CD4-positive, alpha-beta T cell (primary cell): ENCODE results near the gene NCKAP5. TPM values are rescaled to one million over a fixed set of nuclear protein-coding genes. Genes with fewer than 3 reads are reported as not detected.

Experiments
- ATAC-seq: fragments of 200-7000 bp; cut with Tn5 transposase; one replicate; pipeline ENCODE4 v1.10.0; 2022; ENCODE audit warnings: mild to moderate bottlenecking; ENCODE audit not compliant: poor library complexity
- CTCF ChIA-PET: fragments of 350-600 bp; sonication (Branson Sonifier 250); formaldehyde crosslinking; loops from one replicate; lab custom pipeline; 2021; ENCODE audit warnings: antibody characterized with exemption, inconsistent platforms; lab: Charles Lee
- POLR2A ChIA-PET: fragments of 350-600 bp; sonication (Branson Sonifier 250); formaldehyde crosslinking; loops from one replicate; lab custom pipeline; 2021; ENCODE audit warnings: antibody characterized with exemption, inconsistent platforms; lab: Charles Lee
- DNase-seq, 14 experiments: peaks; one replicate each; pipeline ENCODE4 v3.0.0-alpha.2; 2013 to 2020; ENCODE audit warnings: mixed read lengths in 2 of 14
- H3K27ac ChIP-seq, 2 donors: one replicate each; pipeline versions ENCODE4 v1.5.1 to v1.7.0; 2013; ENCODE audit warnings: low read length in 2 of 2, low read depth in 1 of 2, mild to moderate bottlenecking in 1 of 2
- H3K27me3 ChIP-seq, 2 experiments: 1 replicate in 1 of 2; 2 replicates in 1 of 2; pipeline versions ENCODE4 v1.6.1 to v1.7.0; 2013; ENCODE audit warnings: low read length in 2 of 2, control low read depth in 1 of 2, mild to moderate bottlenecking in 1 of 2, moderate library complexity in 1 of 2; ENCODE audit not compliant: insufficient read depth in 2 of 2, control insufficient read depth in 1 of 2
- H3K36me3 ChIP-seq: one replicate; pipeline ENCODE4 v1.6.1; 2013; ENCODE audit warnings: low read length, control low read depth; ENCODE audit not compliant: insufficient read depth
- H3K4me1 ChIP-seq: one replicate; pipeline ENCODE4 v1.6.1; 2013; ENCODE audit warnings: low read length, control low read depth; ENCODE audit not compliant: insufficient read depth
- H3K4me3 ChIP-seq: one replicate; pipeline ENCODE4 v1.5.1; 2013; ENCODE audit warnings: mild to moderate bottlenecking, low read length, moderate library complexity
- H3K9me3 ChIP-seq, 2 experiments: 1 replicate in 1 of 2; 2 replicates in 1 of 2; pipeline versions ENCODE4 v1.6.1 to v1.7.0; 2013; ENCODE audit warnings: low read length in 2 of 2, mild to moderate bottlenecking in 2 of 2, control low read depth in 1 of 2, moderate library complexity in 1 of 2; ENCODE audit not compliant: control insufficient read depth in 1 of 2, insufficient read depth in 1 of 2
- H3K27ac Mint-ChIP-seq: one replicate; pipeline ENCODE4 v1.8.0; 2020; ENCODE audit warnings: mixed read lengths
- H3K27me3 Mint-ChIP-seq: one replicate; pipeline ENCODE4 v1.8.0; 2021; ENCODE audit warnings: mixed read lengths
- H3K36me3 Mint-ChIP-seq: one replicate; pipeline ENCODE4 v1.8.0; 2021; ENCODE audit warnings: low read depth, mixed read lengths
- H3K4me1 Mint-ChIP-seq: one replicate; pipeline ENCODE4 v1.8.0; 2021; ENCODE audit warnings: low read depth, mixed read lengths
- H3K4me3 Mint-ChIP-seq: one replicate; pipeline ENCODE4 v1.8.0; 2020; ENCODE audit warnings: mild to moderate bottlenecking, mixed read lengths
- H3K9me3 Mint-ChIP-seq: one replicate; pipeline ENCODE4 v1.8.0; 2020; ENCODE audit warnings: mixed read lengths
- intact Hi-C, 2 experiments: fragments of 100-400 bp; cut with DNase I in 1 of 2; cut with micrococcal nuclease in 1 of 2; formaldehyde crosslinking; loops; one replicate each; pipeline versions ENCODE4 v1.15.1 to v1.9.0; 2023 to 2025; cut with DNase I, micrococcal nuclease
- total RNA-seq, 174 experiments: library from RNA in 2 of 174; stranded (reverse) in 2 of 174; gene quantifications; one replicate each; pipeline ENCODE4 v1.2.3 and lab custom pipeline; 2021 to 2026
- TF ChIP-seq, protein P1 (sequence below): fragments of 200-600 bp; IDR thresholded peaks from one replicate; pipeline ENCODE4 v1.8.0; 2022; ENCODE audit warnings: antibody characterized with exemption, mild to moderate bottlenecking

NCKAP5 gene
- total RNA-seq, 2 experiments from 2014 or later = not detected

DNA sequence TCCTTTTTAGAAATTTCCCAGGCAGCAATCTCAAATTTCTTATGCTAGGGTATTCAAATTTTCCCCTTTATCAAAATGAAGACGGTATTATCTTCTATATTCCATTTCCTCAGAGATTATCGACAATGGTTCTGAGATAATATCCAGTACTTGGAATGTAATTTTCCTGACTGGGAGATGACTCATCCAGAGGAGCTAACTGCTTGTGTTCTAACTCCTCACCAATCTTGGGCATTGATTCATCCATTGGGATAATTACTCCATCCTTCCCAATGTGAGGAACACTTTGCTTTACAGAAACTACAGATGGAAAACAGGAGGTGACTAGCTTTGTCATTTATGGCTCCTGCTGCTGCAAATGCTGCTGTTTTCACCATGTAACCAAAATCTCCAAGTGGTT, 658.8 kb downstream of the NCKAP5 start:
- H3K4me1 ChIP-seq = no peaks in the 10 kb centered on the region
- H3K4me3 Mint-ChIP-seq = no peak overlapping the region
- H3K9me3 Mint-ChIP-seq = peaks cover 6% of the 10 kb centered on the region
- peaks cover 0 to 7% of the 10 kb centered on the region in 2 experiments for H3K9me3 ChIP-seq
- no peak overlapping the region for H3K27ac Mint-ChIP-seq
- POLR2A ChIA-PET = no interaction called here
- no peaks in the 10 kb centered on the region for H3K36me3 ChIP-seq
- H3K4me1 Mint-ChIP-seq = no peaks in the 10 kb centered on the region
- H3K4me3 ChIP-seq = no peak overlapping the region
- CTCF ChIA-PET = no interaction called here
- H3K27me3 Mint-ChIP-seq = no peaks in the 10 kb centered on the region
- H3K36me3 Mint-ChIP-seq = no peaks in the 10 kb centered on the region
- DNase-seq (no peak), ATAC-seq (no peak)
- no peaks in the 10 kb centered on the region for H3K27me3 ChIP-seq
- intact Hi-C loops = no loop called here
- H3K27ac ChIP-seq = no peak overlapping the region
- TF ChIP-seq, protein P1, sequence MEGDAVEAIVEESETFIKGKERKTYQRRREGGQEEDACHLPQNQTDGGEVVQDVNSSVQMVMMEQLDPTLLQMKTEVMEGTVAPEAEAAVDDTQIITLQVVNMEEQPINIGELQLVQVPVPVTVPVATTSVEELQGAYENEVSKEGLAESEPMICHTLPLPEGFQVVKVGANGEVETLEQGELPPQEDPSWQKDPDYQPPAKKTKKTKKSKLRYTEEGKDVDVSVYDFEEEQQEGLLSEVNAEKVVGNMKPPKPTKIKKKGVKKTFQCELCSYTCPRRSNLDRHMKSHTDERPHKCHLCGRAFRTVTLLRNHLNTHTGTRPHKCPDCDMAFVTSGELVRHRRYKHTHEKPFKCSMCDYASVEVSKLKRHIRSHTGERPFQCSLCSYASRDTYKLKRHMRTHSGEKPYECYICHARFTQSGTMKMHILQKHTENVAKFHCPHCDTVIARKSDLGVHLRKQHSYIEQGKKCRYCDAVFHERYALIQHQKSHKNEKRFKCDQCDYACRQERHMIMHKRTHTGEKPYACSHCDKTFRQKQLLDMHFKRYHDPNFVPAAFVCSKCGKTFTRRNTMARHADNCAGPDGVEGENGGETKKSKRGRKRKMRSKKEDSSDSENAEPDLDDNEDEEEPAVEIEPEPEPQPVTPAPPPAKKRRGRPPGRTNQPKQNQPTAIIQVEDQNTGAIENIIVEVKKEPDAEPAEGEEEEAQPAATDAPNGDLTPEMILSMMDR = no peak

DNA sequence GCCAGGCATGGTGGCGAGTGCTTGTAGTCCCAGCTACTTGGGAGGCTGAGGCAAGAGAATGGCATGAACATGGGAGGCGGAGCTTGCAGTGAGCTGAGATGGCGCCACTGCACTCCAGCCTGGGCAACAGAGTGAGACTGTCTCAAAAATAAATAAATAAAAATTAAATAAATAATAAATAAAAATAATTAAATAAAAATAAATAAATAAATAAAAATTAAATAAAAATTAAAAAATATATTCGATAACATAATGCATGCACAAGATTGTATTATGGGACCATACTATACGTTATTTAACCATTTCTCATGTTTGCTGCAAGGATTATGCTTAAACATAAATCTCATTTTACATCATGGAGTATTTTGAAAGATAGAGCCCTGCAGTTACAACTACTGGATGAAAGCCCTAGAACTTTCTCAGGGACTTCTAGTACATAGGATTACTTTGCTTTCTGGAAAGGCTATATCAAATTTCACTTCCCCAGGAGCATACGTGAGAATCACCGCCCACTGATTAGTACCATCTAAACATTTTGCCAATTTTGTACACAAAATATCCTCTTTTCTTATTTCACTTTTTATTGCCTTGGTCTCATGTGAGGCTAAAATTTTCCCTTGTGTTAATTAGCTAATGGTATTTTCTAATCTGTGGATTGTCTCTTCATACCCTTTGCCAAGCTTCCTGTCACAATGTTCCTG, 664.0 kb downstream of the NCKAP5 start:
- Histone ChIP-seq H3K4me3 (no peak overlapping the region), H3K27me3 (no peaks in the 10 kb centered on the region), H3K9me3 (peaks cover 0 to 4% of the 10 kb centered on the region in 2 experiments), H3K27ac (no peak overlapping the region), H3K4me1 (no peaks in the 10 kb centered on the region), H3K36me3 (no peaks in the 10 kb centered on the region)
- no peaks in the 10 kb centered on the region for H3K4me1 Mint-ChIP-seq
- no peak for ATAC-seq
- ChIA-PET POLR2A (no interaction called here), CTCF (no interaction called here)
- DNase-seq = no peak
- intact Hi-C loops = no loop called here
- peaks cover 4% of the 10 kb centered on the region for H3K9me3 Mint-ChIP-seq
- H3K36me3 Mint-ChIP-seq = no peaks in the 10 kb centered on the region
- TF ChIP-seq, protein P1 = no peak
- no peak overlapping the region for H3K4me3 Mint-ChIP-seq
- no peaks in the 10 kb centered on the region for H3K27me3 Mint-ChIP-seq
- H3K27ac Mint-ChIP-seq = no peak overlapping the region

DNA sequence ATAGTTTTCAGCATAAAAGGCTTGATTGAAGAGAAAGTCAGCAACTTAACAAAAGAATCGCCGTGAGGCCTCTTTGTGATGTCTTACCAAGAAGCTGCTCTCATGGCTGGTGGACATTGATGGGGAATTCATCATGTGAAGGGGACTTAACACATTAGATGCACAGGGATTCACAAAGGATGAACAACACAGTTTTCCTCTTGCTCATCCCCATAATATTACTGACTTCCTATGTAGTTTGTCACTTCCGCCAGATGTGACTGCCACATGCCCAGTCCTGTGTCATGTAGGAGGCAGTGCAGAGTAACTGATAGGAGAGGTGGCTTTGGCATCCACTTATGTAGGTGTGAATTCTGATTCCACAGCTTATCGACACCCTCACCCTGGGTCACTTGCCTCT, 665.6 kb downstream of the NCKAP5 start:
- ChIA-PET POLR2A (no interaction called here), CTCF (no interaction called here)
- Histone ChIP-seq H3K4me1 (no peaks in the 10 kb centered on the region), H3K36me3 (no peaks in the 10 kb centered on the region), H3K27me3 (no peaks in the 10 kb centered on the region), H3K27ac (no peak overlapping the region), H3K4me3 (no peak overlapping the region), H3K9me3 (peaks cover 0 to 4% of the 10 kb centered on the region in 2 experiments)
- DNase-seq = no peak
- no peak overlapping the region for H3K4me3 Mint-ChIP-seq
- H3K27ac Mint-ChIP-seq = no peak overlapping the region
- no peak for ATAC-seq
- H3K36me3 Mint-ChIP-seq = no peaks in the 10 kb centered on the region
- intact Hi-C loops = no loop called here
- no peaks in the 10 kb centered on the region for H3K4me1 Mint-ChIP-seq
- TF ChIP-seq, protein P1 = no peak
- H3K27me3 Mint-ChIP-seq = no peaks in the 10 kb centered on the region
- peaks cover 2% of the 10 kb centered on the region for H3K9me3 Mint-ChIP-seq
